ENCODE measurements around the gene FADS6.

DNA sequence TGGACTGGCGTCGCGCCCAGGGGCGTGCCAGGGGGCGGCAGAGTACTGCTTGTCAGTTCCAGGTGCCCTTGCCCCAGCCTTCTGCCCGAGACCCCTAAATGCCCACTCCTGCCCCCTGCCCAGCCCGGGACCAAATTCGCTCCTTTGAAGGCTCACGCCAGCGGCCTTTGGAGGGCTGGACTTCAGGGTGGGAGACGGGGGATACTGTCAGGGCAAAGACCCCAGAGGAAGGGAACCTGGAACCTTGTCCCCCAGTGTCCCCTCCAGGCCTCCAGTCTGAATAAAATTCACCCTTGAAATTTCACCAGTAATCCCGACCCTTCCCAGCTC is 43.0 kb upstream of the FADS6 start:
- no peak for TF ChIP-seq EP300 (conservative IDR thresholded peaks at IDR 0.05; ENCODE audit: poor library complexity, severe bottlenecking)
- TF ChIP-seq, protein P1, sequence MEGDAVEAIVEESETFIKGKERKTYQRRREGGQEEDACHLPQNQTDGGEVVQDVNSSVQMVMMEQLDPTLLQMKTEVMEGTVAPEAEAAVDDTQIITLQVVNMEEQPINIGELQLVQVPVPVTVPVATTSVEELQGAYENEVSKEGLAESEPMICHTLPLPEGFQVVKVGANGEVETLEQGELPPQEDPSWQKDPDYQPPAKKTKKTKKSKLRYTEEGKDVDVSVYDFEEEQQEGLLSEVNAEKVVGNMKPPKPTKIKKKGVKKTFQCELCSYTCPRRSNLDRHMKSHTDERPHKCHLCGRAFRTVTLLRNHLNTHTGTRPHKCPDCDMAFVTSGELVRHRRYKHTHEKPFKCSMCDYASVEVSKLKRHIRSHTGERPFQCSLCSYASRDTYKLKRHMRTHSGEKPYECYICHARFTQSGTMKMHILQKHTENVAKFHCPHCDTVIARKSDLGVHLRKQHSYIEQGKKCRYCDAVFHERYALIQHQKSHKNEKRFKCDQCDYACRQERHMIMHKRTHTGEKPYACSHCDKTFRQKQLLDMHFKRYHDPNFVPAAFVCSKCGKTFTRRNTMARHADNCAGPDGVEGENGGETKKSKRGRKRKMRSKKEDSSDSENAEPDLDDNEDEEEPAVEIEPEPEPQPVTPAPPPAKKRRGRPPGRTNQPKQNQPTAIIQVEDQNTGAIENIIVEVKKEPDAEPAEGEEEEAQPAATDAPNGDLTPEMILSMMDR (IDR thresholded peaks at IDR 0.05; ENCODE audit: poor library complexity, severe bottlenecking), result no peak
- no peak for TF ChIP-seq RAD21 (conservative IDR thresholded peaks at IDR 0.05)
- TF ChIP-seq MXI1 (conservative IDR thresholded peaks at IDR 0.05; ENCODE audit: poor library complexity, severe bottlenecking), result no peak
- no peak for TF ChIP-seq POLR2AphosphoS5 (IDR thresholded peaks at IDR 0.05)
- no peak for TF ChIP-seq EZH2 (IDR thresholded peaks at IDR 0.05; ENCODE audit: borderline replicate concordance, insufficient read depth, low read length, poor library complexity, severe bottlenecking)
- TF ChIP-seq, protein P2, sequence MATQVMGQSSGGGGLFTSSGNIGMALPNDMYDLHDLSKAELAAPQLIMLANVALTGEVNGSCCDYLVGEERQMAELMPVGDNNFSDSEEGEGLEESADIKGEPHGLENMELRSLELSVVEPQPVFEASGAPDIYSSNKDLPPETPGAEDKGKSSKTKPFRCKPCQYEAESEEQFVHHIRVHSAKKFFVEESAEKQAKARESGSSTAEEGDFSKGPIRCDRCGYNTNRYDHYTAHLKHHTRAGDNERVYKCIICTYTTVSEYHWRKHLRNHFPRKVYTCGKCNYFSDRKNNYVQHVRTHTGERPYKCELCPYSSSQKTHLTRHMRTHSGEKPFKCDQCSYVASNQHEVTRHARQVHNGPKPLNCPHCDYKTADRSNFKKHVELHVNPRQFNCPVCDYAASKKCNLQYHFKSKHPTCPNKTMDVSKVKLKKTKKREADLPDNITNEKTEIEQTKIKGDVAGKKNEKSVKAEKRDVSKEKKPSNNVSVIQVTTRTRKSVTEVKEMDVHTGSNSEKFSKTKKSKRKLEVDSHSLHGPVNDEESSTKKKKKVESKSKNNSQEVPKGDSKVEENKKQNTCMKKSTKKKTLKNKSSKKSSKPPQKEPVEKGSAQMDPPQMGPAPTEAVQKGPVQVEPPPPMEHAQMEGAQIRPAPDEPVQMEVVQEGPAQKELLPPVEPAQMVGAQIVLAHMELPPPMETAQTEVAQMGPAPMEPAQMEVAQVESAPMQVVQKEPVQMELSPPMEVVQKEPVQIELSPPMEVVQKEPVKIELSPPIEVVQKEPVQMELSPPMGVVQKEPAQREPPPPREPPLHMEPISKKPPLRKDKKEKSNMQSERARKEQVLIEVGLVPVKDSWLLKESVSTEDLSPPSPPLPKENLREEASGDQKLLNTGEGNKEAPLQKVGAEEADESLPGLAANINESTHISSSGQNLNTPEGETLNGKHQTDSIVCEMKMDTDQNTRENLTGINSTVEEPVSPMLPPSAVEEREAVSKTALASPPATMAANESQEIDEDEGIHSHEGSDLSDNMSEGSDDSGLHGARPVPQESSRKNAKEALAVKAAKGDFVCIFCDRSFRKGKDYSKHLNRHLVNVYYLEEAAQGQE (IDR thresholded peaks at IDR 0.05; ENCODE audit: borderline replicate concordance), result no peak
- TF ChIP-seq SMC3 (conservative IDR thresholded peaks at IDR 0.05; ENCODE audit: poor library complexity), result no peak
- no peak for TF ChIP-seq TAF1 (IDR thresholded peaks at IDR 0.05; ENCODE audit: low read depth)
